Activated naive CD8-positive, alpha-beta T cell treated with anti-CD3 and anti-CD28 coated beads, Interleukin-2, amount 50 U/mL, for 24 hours (primary cell): Measurements from ENCODE around the gene PDK2.
A peak's percentile ranks its signal among the peaks of the same experiment; 100 is the strongest.

Source experiments
- ATAC-seq: fragments of 150-1000 bp; cut with Tn5 transposase; one replicate; pipeline ENCODE4 v1.10.0; 2021
- DNase-seq: peaks from one replicate; pipeline ENCODE4 v3.0.0; 2021
- H3K27ac Mint-ChIP-seq: one replicate; pipeline ENCODE4 v1.8.0; 2021; ENCODE audit warnings: mild to moderate bottlenecking, mixed read lengths
- H3K27me3 Mint-ChIP-seq: one replicate; pipeline ENCODE4 v1.8.0; 2021; ENCODE audit warnings: mixed read lengths
- H3K36me3 Mint-ChIP-seq: one replicate; pipeline ENCODE4 v1.8.0; 2021; ENCODE audit warnings: low read depth, mixed read lengths
- H3K4me1 Mint-ChIP-seq: one replicate; pipeline ENCODE4 v1.8.0; 2021; ENCODE audit warnings: mixed read lengths
- H3K4me3 Mint-ChIP-seq: one replicate; pipeline ENCODE4 v1.8.0; 2021; ENCODE audit warnings: mild to moderate bottlenecking, moderate library complexity, mixed read lengths
- H3K9me3 Mint-ChIP-seq: one replicate; pipeline ENCODE4 v1.8.0; 2021; ENCODE audit warnings: mixed read lengths

PDK2 gene

GRCh38 chr17:50120475-50121253, 25.5 kb downstream of the PDK2 start:
- ATAC-seq: no peak
- Mint-ChIP-seq H3K27ac (no peak overlapping the region), H3K27me3 (peaks cover 39% of the 10 kb centered on the region), H3K4me1 (peaks cover 7% of the 10 kb centered on the region), H3K36me3 (no peaks in the 10 kb centered on the region), H3K4me3 (no peak overlapping the region), H3K9me3 (no peaks in the 10 kb centered on the region)
- DNase-seq: no peak

- H3K36me3 Mint-ChIP-seq: no peaks in the 10 kb centered on the region
- H3K27me3 Mint-ChIP-seq: peaks cover 25% of the 10 kb centered on the region
- no peaks in the 10 kb centered on the region for H3K9me3 Mint-ChIP-seq
- no peak overlapping the region for H3K27ac Mint-ChIP-seq
- ATAC-seq (no peak), DNase-seq (no peak)
- no peaks in the 10 kb centered on the region for H3K4me1 Mint-ChIP-seq
- no peak overlapping the region for H3K4me3 Mint-ChIP-seq
Observed at GRCh38 chr17:50122945-50123344, 27.8 kb downstream of the PDK2 start.

DNA sequence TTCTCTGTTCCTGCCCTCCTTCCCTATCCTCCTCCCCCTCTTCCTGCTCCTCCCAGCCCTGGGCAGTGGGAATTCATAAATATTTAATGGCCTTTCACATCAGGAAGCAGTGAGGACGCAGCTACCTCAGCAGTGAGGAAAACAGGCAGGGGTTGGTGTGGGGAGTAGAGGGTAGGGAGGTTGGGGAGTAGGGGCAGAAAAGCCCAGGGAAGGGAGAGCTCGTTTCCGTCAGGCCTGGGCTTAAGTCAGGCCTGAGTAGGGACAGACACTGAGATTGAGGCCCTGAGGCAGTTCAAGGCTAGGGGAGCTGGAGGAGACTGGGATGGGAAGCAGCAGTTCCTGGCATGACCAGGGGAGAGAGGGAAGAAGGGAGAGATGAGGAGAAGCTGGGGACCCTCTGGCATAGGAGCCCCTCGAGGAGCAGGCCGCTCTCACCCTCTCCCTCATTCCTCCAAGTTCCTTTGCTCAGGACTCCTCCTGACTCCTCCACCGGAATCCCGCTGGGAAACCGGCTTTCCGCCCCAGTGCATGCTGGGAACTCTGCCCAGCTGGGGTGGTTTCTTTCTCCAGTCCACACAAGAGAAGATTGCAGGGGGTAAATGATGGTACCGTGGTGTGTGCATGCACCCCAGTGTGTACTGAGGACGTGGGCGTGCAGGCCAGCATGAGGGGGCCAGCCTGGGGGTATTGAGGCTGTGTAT, 28.6 kb downstream of the PDK2 start:
- H3K9me3 Mint-ChIP-seq: no peaks in the 10 kb centered on the region
- H3K36me3 Mint-ChIP-seq: no peaks in the 10 kb centered on the region
- peaks cover 4% of the 10 kb centered on the region for H3K4me1 Mint-ChIP-seq
- H3K27me3 Mint-ChIP-seq: peaks cover 29% of the 10 kb centered on the region
- DNase-seq (no peak), ATAC-seq (no peak)
- H3K27ac Mint-ChIP-seq: no peak overlapping the region
- H3K4me3 Mint-ChIP-seq: no peak overlapping the region

GRCh38 chr17:50125420-50125997, 30.4 kb downstream of the PDK2 start:
- DNase-seq (no peak), ATAC-seq (no peak)
- H3K27me3 Mint-ChIP-seq: peaks cover 22% of the 10 kb centered on the region
- peaks cover 6% of the 10 kb centered on the region for H3K4me1 Mint-ChIP-seq
- H3K4me3 Mint-ChIP-seq: no peak overlapping the region
- no peaks in the 10 kb centered on the region for H3K9me3 Mint-ChIP-seq
- no peaks in the 10 kb centered on the region for H3K36me3 Mint-ChIP-seq
- H3K27ac Mint-ChIP-seq: no peak overlapping the region

- H3K27me3 Mint-ChIP-seq: peaks cover 22% of the 10 kb centered on the region
- H3K27ac Mint-ChIP-seq: no peak overlapping the region
- peaks cover 19% of the 10 kb centered on the region for H3K4me1 Mint-ChIP-seq
- no peaks in the 10 kb centered on the region for H3K9me3 Mint-ChIP-seq
- H3K36me3 Mint-ChIP-seq: peaks cover 6% of the 10 kb centered on the region
- DNase-seq: no peak
- ATAC-seq: no peak
- no peak overlapping the region for H3K4me3 Mint-ChIP-seq
Observed at GRCh38 chr17:50127697-50128361, 32.7 kb downstream of the PDK2 start.

- Mint-ChIP-seq H3K9me3 (no peaks in the 10 kb centered on the region), H3K4me1 (peaks cover 19% of the 10 kb centered on the region), H3K4me3 (peak overlapping the region; percentile 65), H3K27ac (peak overlapping the region; percentile 64), H3K27me3 (peaks cover 22% of the 10 kb centered on the region), H3K36me3 (peaks cover 6% of the 10 kb centered on the region)
- ATAC-seq: no peak
- no peak for DNase-seq
Observed at GRCh38 chr17:50128441-50129352, 33.5 kb downstream of the PDK2 start.

DNA sequence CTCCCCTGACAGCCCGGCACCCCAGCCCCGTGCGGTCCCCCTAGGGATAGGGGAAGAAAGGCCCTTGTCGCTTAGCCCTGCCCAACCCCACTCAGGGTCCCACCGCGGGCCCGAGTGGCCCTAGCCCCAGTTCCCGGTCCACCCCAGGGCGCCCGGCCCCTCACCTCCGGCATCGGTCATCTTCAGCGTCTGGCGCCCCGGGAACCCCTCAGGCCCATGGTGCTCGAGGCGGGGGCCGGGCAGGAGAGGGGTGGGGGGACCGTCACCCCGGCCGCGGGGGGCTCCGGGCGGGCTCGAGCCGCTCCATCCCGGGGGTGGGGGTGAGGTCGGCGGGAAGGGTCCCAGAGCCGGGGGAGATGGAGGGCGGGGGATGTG, 34.2 kb downstream of the PDK2 start:
- H3K9me3 Mint-ChIP-seq: no peaks in the 10 kb centered on the region
- ATAC-seq: no peak

DNA sequence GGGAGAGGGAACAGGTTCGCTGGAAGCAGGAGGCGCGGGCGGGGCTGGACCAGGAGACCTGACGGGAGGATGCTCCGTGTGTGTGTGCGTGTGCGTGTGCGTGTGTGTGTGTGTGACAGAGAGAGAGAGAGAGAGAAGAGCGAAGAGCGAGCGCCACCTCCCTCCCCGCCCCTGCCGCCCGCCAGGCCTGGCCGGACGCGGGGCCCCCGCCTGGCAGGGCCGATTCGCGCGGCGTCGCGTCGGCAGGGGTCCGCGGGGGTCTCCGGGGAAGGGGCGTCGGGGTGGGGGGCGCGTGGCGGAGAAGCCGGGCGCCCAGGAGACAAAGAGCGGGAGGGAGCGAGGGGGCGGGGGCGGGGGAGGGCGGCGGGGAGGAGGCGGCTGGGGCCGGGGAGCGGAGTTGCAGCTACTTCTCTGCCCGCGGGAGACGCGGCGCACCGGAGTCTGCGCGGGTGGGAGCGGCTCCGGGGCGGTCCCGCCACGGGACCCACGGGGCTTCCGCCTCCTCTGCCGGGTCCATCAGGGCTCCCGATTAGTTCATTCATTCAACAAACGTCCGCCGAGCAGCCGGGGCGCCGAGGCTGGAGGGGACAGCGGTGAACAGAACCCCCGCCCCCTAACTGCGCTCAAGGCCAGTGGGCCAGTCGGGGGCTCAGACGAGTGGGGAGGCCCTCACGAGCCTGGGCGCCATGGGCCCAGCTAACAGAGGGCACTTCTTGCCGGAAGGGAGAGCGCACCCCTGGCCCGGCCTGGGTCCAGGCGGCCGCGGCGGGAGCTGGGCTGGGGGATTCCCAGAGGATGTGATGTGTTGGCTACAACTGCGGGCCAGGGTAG, 34.8 kb downstream of the PDK2 start, which contains the start of gene SAMD14:
SAMD14 (minus strand) TSS at position 433 of the 831 bp plus-strand sequence. CDS start 5,201 bp downstream, outside the sequence.
- ATAC-seq: peak; percentile 41
- DNase-seq: peak; percentile 30
- peak within 1 kb of the TSS; percentile 52 for H3K4me3 Mint-ChIP-seq
- H3K4me1 Mint-ChIP-seq: peaks cover 21% of the 10 kb centered on the region
- peaks cover 22% of the 10 kb centered on the region for H3K27me3 Mint-ChIP-seq
- peak within 1 kb of the TSS; percentile 40 for H3K27ac Mint-ChIP-seq
- peaks cover 9% of the 10 kb centered on the region for H3K36me3 Mint-ChIP-seq
- H3K9me3 Mint-ChIP-seq: no peaks in the 10 kb centered on the region

More for the DNA sequence above, 34.2 kb downstream of the PDK2 start:
- Mint-ChIP-seq H3K36me3 (peaks cover 9% of the 10 kb centered on the region), H3K4me3 (no peak overlapping the region), H3K27ac (no peak overlapping the region), H3K4me1 (peaks cover 21% of the 10 kb centered on the region), H3K27me3 (peaks cover 22% of the 10 kb centered on the region)
- no peak for DNase-seq

DNA sequence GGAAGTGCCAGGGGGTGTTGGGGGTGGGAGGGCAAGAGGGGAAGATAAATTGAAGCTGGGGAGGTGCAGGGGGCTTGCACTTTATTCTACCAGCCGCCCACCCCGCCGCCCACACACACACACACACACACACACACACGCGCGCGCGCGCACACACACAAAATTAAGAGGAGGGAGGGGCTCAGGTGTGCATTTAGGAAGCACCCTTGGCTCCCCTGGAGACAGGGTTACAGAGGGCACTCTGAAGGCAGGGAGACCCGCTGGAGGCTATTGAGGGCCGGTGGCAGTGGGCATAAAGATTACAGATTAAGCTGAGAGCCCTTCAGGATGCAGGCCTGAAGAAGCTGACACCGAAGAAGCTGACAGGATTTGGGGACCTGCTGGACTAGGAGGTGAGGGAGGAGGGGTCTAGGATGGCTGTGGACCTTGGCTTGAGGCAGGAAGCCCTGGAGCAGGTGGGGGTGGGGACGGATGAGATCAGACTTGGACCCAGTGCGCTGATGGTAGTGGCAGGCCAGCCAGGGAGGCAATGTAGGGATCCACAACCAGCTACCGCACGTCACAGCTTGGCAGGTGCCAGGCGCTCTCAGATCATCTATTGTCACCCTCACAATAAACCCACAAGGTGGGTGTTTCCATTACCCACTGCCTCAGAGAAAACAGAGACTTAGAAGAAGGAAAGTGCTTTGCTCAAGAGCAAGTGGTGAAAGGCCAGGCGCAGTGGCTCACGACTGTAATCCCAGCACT, 35.6 kb downstream of the PDK2 start:
- ATAC-seq: peak; percentile 45
- Mint-ChIP-seq H3K4me1 (peaks cover 21% of the 10 kb centered on the region), H3K27me3 (peaks cover 22% of the 10 kb centered on the region), H3K36me3 (peaks cover 11% of the 10 kb centered on the region), H3K9me3 (no peaks in the 10 kb centered on the region), H3K4me3 (peak overlapping the region; percentile 52), H3K27ac (peak overlapping the region; percentile 40)
- DNase-seq: peak; percentile 28

DNA sequence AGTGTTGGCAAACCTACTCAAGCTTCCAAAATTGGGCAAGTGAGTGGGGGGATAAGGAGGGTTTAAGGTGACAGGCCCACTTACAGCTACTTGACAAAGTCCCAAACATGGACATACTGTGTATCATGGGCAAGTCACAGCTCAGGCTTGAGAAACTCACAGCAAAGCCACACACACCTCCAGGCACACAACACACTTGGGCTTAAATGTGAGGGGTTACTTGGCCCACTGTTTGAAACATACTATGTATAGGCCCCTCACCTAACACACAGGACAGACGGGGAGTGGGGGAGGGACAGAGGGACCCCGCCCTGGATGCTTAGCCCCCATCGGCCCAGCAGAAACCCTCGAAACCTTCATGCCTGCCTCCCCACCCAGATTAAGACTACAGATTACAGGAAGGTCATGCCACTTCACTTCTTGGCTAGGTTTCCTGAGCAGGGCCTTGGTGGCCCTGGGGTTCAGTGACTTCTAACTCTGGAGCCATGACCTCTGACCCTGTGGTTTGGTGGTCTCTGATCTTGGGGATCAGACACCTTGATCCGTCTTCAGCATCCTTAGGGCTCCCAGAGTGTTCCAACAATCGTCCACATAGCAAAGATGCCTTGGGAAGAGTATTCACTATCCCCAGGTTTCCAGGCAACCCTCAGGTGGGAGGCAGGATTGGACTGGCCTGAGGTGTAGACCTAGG, 37.1 kb downstream of the PDK2 start:
- H3K27ac Mint-ChIP-seq: peak overlapping the region; percentile 56
- H3K4me1 Mint-ChIP-seq: peaks cover 23% of the 10 kb centered on the region
- DNase-seq (no peak), ATAC-seq (no peak)
- peaks cover 24% of the 10 kb centered on the region for H3K36me3 Mint-ChIP-seq
- peaks cover 22% of the 10 kb centered on the region for H3K27me3 Mint-ChIP-seq
- no peaks in the 10 kb centered on the region for H3K9me3 Mint-ChIP-seq
- no peak overlapping the region for H3K4me3 Mint-ChIP-seq

GRCh38 chr17:50133028-50133768, 38.0 kb downstream of the PDK2 start:
- peaks cover 23% of the 10 kb centered on the region for H3K4me1 Mint-ChIP-seq
- no peak for ATAC-seq
- peaks cover 33% of the 10 kb centered on the region for H3K36me3 Mint-ChIP-seq
- H3K4me3 Mint-ChIP-seq: no peak overlapping the region
- no peak overlapping the region for H3K27ac Mint-ChIP-seq
- H3K9me3 Mint-ChIP-seq: no peaks in the 10 kb centered on the region
- no peak for DNase-seq
- peaks cover 14% of the 10 kb centered on the region for H3K27me3 Mint-ChIP-seq

DNA sequence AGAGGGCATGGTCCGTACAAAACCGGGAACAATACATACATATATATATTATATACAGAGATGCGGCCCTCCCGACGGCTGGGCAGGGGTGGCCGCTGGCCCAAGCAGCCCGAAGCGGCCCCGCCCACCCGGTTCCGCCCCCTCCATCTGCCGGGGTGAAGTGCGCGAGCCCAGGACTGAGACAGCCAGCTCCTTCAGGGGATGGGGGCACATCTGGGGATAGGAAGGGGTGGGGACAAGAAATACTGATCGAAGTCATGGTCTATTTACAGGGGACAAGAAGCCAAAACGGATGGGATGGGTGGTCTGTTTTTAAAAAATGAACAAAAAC, 38.6 kb downstream of the PDK2 start:
- peaks cover 39% of the 10 kb centered on the region for H3K36me3 Mint-ChIP-seq
- H3K27ac Mint-ChIP-seq: no peak overlapping the region
- no peaks in the 10 kb centered on the region for H3K9me3 Mint-ChIP-seq
- no peak overlapping the region for H3K4me3 Mint-ChIP-seq
- H3K4me1 Mint-ChIP-seq: peaks cover 20% of the 10 kb centered on the region
- ATAC-seq: no peak
- no peak for DNase-seq
- H3K27me3 Mint-ChIP-seq: peaks cover 9% of the 10 kb centered on the region
